SK-N-SH (cell line): ENCODE measurements around the gene FKBP1C. TPM values are rescaled to one million over a fixed set of nuclear protein-coding genes. Genes with fewer than 3 reads are reported as not detected.
"Not testable (repeated sequence)": the region's sequence is repeated elsewhere in the genome, so short reads cannot be mapped to it uniquely, and the experiment has no call there.

Experiments
- CTCF ChIA-PET: fragments of 300-600, 350-600 bp; formaldehyde crosslinking; extraction: SDS; loops from one replicate; lab custom pipeline; 2021; lab: Yijun Ruan, JAX
- POLR2A ChIA-PET: fragments of 350-600 bp; sonication (Branson Sonifier 250); formaldehyde crosslinking; extraction: SDS; loops from one replicate; lab custom pipeline; 2020; ENCODE audit warnings: antibody characterized with exemption, inconsistent platforms; lab: Yijun Ruan, JAX
- DNase-seq: peaks from one replicate; pipeline ENCODE4 v3.0.0; 2012
- H2AFZ ChIP-seq: fragments of 200-600 bp; sonication (generic); 2 replicates; pipeline ENCODE4 v1.8.1; 2016; ENCODE audit warnings: antibody characterized with exemption, mild to moderate bottlenecking, low read depth
- H3F3A ChIP-seq: fragments of 200-600 bp; sonication (generic); replicated peaks from 2 replicates; pipeline ENCODE3; 2016; ENCODE audit warnings: antibody characterized with exemption, mild to moderate bottlenecking; ENCODE audit not compliant: insufficient read depth
- H3K27ac ChIP-seq, 2 experiments: fragments of 200-500 bp in 1 of 2; fragments of 200-600 bp in 1 of 2; sonication (Bioruptor generic) in 1 of 2; sonication (generic), shearing (Covaris generic) in 1 of 2; 2 replicates each; pipeline versions ENCODE4 v1.5.1 to v1.6.1; 2014 to 2016; ENCODE audit warnings: low read depth in 2 of 2, inconsistent platforms in 1 of 2, low read length in 1 of 2, mild to moderate bottlenecking in 1 of 2, mixed read lengths in 1 of 2
- H3K27me3 ChIP-seq: fragments of 200-600 bp; sonication (generic), shearing (Covaris generic); 2 replicates; pipeline ENCODE4 v1.6.1; 2016; ENCODE audit warnings: mixed run types; ENCODE audit not compliant: insufficient read depth
- H3K36me3 ChIP-seq, 2 experiments: fragments of 200-500 bp in 1 of 2; fragments of 200-600 bp in 1 of 2; sonication (Bioruptor generic) in 1 of 2; sonication (generic) in 1 of 2; replicated peaks in 1 of 2; 2 replicates each; pipeline versions ENCODE3 to v1.5.1; 2014 to 2016; ENCODE audit warnings: low read length in 1 of 2, mild to moderate bottlenecking in 1 of 2; ENCODE audit not compliant: insufficient read depth in 2 of 2, control insufficient read depth in 1 of 2
- H3K4me1 ChIP-seq, 2 experiments: fragments of 200-500 bp in 1 of 2; fragments of 200-600 bp in 1 of 2; sonication (Bioruptor generic) in 1 of 2; sonication (generic), shearing (Covaris generic) in 1 of 2; 2 replicates each; pipeline versions ENCODE4 v1.5.1 to v1.6.1; 2014 to 2016; ENCODE audit warnings: low read depth in 1 of 2, low read length in 1 of 2, mixed run types in 1 of 2; ENCODE audit not compliant: insufficient read depth in 2 of 2, control insufficient read depth in 1 of 2
- H3K4me2 ChIP-seq: fragments of 200-600 bp; sonication (generic), shearing (Covaris generic); 2 replicates; pipeline ENCODE4 v1.6.1; 2017; ENCODE audit warnings: mixed run types
- H3K4me3 ChIP-seq, 2 experiments: fragments of 200-500 bp in 1 of 2; fragments of 200-600 bp in 1 of 2; sonication (Bioruptor generic) in 1 of 2; sonication (generic), shearing (Covaris generic) in 1 of 2; 2 replicates each; pipeline versions ENCODE4 v1.5.1 to v1.8.1; 2014 to 2016; ENCODE audit warnings: low read depth in 2 of 2, inconsistent platforms in 1 of 2, low read length in 1 of 2, mild to moderate bottlenecking in 1 of 2, mixed read lengths in 1 of 2, moderate library complexity in 1 of 2
- H3K79me2 ChIP-seq: fragments of 200-600 bp; sonication (generic); 2 replicates; pipeline ENCODE4 v1.8.1; 2017; ENCODE audit warnings: mild to moderate bottlenecking; ENCODE audit not compliant: insufficient read depth
- H3K9ac ChIP-seq: fragments of 200-600 bp; sonication (generic); 2 replicates; pipeline ENCODE4 v1.6.1; 2017; ENCODE audit warnings: mixed run types
- H3K9me2 ChIP-seq: fragments of 200-600 bp; sonication (generic); 2 replicates; pipeline ENCODE4 v1.6.1; 2017; ENCODE audit warnings: mixed run types
- H3K9me3 ChIP-seq: fragments of 200-600 bp; sonication (generic); 2 replicates; pipeline ENCODE4 v1.6.1; 2017; ENCODE audit warnings: mixed run types, mild to moderate bottlenecking, moderate library complexity
- H4K20me1 ChIP-seq: fragments of 200-600 bp; sonication (generic); 2 replicates; pipeline ENCODE4 v1.6.1; 2017; ENCODE audit warnings: mild to moderate bottlenecking, mixed run types; ENCODE audit not compliant: insufficient read depth
- ELF1 ChIP-seq: IDR thresholded peaks from 2 replicates; pipeline ENCODE4 v1.4.0; 2012
- JUND ChIP-seq: IDR thresholded peaks from 2 replicates; pipeline ENCODE4 v1.4.0; 2012
- MXI1 ChIP-seq: IDR thresholded peaks from 2 replicates; pipeline ENCODE4 v1.6.1; 2012; ENCODE audit warnings: mild to moderate bottlenecking, low read depth, low read length, improper control_type of control experiment
- POLR2AphosphoS5 ChIP-seq: IDR thresholded peaks from 2 replicates; pipeline ENCODE4 v1.6.1; 2012; ENCODE audit warnings: low read depth, low read length
- RAD21 ChIP-seq: IDR thresholded peaks from 2 replicates; pipeline ENCODE4 v1.6.1; 2012; ENCODE audit warnings: mild to moderate bottlenecking, low read length
- SMC3 ChIP-seq: IDR thresholded peaks from 2 replicates; pipeline ENCODE4 v1.6.1; 2012; ENCODE audit warnings: low read depth, low read length, improper control_type of control experiment
- TAF1 ChIP-seq: IDR thresholded peaks from 2 replicates; pipeline ENCODE4 v1.6.1; 2012; ENCODE audit warnings: low read depth, mild to moderate bottlenecking, low read length, moderate library complexity, borderline replicate concordance
- TEAD4 ChIP-seq: IDR thresholded peaks from 2 replicates; pipeline ENCODE4 v1.4.0; 2012; ENCODE audit warnings: mild to moderate bottlenecking, borderline replicate concordance; ENCODE audit not compliant: insufficient read depth
- WGBS: methylation state at CpG from one replicate; pipeline ENCODE4 v1.1.6; 2017; ENCODE audit warnings: low lambda C conversion rate; 5-methylcytosine and 5-hydroxymethylcytosine counted together
- polyA plus RNA-seq, 3 experiments: library from polyadenylated mRNA; depleted of rRNA; stranded (reverse); fragments of >200 nt; gene quantifications; 2 replicates each; pipeline ENCODE4 v1.2.3, GENCODE V29; 2012
- TF ChIP-seq, protein P1 (sequence below): IDR thresholded peaks from 2 replicates; pipeline ENCODE4 v1.4.0; 2012; ENCODE audit warnings: low read depth

Gene FKBP1C
- polyA plus RNA-seq, 1 of the 3 experiments (the other 2 are of a cell fraction) = 1.2 TPM

DNA sequence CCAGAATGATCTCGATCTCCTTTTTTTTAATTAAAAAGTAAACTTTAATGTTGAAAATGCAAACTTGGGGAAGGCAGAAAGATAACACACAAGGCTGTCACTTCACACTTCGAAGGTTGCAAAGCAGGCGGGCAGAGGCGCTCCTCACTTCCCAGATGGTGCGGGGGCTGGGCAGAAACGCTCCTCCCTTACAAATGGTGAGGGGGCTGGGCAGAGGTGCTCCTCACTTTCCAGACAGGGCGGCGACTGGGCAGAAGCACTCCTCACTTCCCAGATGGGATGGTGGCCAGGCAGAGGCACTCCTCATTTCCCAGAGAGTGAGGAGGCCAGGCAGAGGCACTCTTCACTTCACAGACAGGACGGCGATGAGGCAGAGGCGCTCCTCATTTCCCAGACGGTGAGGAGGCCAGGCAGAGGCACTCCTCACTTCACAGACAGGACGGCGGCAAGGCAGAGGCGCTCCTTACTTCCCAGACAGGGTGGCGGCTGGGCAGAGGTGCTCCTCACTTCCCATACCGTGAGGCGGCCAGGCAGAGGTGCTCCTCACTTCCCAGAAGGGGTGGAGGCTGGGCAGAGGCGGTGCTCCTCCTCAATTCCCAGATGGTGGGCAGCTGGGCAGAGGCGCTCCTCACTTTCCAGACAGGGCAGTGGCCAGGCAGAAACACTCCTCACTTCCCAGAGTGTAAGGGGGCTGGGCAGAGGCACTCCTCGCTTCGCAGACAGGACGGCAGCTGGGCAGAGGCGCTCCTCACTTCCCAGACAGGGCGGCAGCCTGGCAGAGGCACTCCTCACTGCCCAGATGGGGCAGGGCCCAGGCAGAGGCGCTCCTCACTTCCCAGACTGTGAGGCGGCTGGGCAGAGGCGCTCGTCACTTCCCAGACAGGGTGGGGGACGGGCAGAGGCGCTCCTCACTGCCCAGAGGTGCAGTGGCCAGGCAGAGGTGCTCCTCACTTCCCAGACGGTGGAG lies 16.9 kb downstream of the FKBP1C start:
- H3K36me3 ChIP-seq, H3K9me3 ChIP-seq, H2AFZ ChIP-seq, H3F3A ChIP-seq, POLR2A ChIA-PET, H3K4me1 ChIP-seq, H3K4me3 ChIP-seq, H3K9ac ChIP-seq, CTCF ChIA-PET, DNase-seq, H3K9me2 ChIP-seq, H3K27me3 ChIP-seq, H4K20me1 ChIP-seq, H3K79me2 ChIP-seq, H3K4me2 ChIP-seq, H3K27ac ChIP-seq: not testable (repeated sequence)
- 39% methylated on average over 8 of the region's 32 CpGs for WGBS

DNA sequence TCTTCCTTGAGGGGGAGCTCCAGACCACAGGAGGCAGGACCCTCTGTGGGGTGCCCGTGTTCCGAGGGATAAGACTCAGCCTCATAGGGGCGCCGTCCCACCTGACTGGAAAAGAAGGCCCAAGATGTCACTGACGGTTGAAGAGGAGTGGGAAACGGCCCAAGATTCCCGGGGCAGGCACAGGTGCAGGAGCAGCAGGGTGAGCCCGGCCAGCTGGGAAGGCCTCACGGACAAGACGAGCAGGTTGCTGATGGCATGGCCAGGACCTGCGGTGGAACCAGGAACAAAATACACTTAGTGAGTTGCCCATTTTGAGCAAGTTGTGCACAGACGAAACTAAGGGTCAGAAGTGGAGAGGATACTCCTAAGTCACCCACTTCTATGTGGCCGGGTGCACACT lies 18.8 kb downstream of the FKBP1C start:
- H3K27me3 ChIP-seq, H3K4me3 ChIP-seq, H3F3A ChIP-seq, H4K20me1 ChIP-seq, H3K9me2 ChIP-seq, CTCF ChIA-PET, DNase-seq, H3K79me2 ChIP-seq, H3K9me3 ChIP-seq, H3K4me1 ChIP-seq, H2AFZ ChIP-seq, H3K9ac ChIP-seq, H3K27ac ChIP-seq, H3K4me2 ChIP-seq, POLR2A ChIA-PET, H3K36me3 ChIP-seq: not testable (repeated sequence)
- 25% methylated on average over 10 of the region's 13 CpGs for WGBS

GRCh38 chr6:63230511-63230910 lies 19.2 kb downstream of the FKBP1C start:
- WGBS = 40% methylated on average over 1 of the region's 12 CpGs
- H3K27me3 ChIP-seq, H3K36me3 ChIP-seq, H3K9ac ChIP-seq, H3K27ac ChIP-seq, H3K9me3 ChIP-seq, H3K79me2 ChIP-seq, H3K4me1 ChIP-seq, H2AFZ ChIP-seq, H3F3A ChIP-seq, H3K9me2 ChIP-seq, POLR2A ChIA-PET, CTCF ChIA-PET, DNase-seq, H3K4me2 ChIP-seq, H3K4me3 ChIP-seq, H4K20me1 ChIP-seq: not testable (repeated sequence)

GRCh38 chr6:63236398-63236817 lies 25.1 kb downstream of the FKBP1C start:
- TF ChIP-seq POLR2AphosphoS5 = no peak
- TF ChIP-seq ELF1 = no peak
- TF ChIP-seq, protein P1, sequence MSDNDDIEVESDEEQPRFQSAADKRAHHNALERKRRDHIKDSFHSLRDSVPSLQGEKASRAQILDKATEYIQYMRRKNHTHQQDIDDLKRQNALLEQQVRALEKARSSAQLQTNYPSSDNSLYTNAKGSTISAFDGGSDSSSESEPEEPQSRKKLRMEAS = no peak
- TF ChIP-seq SMC3 = no peak
- TF ChIP-seq JUND = no peak
- TF ChIP-seq MXI1 = no peak
- no peak for TF ChIP-seq TAF1
- TF ChIP-seq TEAD4 = no peak
- TF ChIP-seq RAD21 = no peak
- TF ChIP-seq, all 33 proteins: peak for 0

More at GRCh38 chr6:63236398-63236817, 25.1 kb downstream of the FKBP1C start:
- H4K20me1 ChIP-seq = no peaks in the 10 kb centered on the region
- 4% methylated on average over 3 of the region's 3 CpGs for WGBS
- no peak overlapping the region for H3K27ac ChIP-seq
- no peaks in the 10 kb centered on the region for H3F3A ChIP-seq
- H3K4me2 ChIP-seq = no peak overlapping the region
- no peaks in the 10 kb centered on the region for H3K36me3 ChIP-seq
- no peak overlapping the region for H3K4me3 ChIP-seq
- no peak overlapping the region for H3K9ac ChIP-seq
- ChIA-PET POLR2A (no interaction called here), CTCF (no interaction called here)
- no peaks in the 10 kb centered on the region for H3K9me2 ChIP-seq
- no peaks in the 10 kb centered on the region for H3K27me3 ChIP-seq
- no peak for DNase-seq
- no peaks in the 10 kb centered on the region for H3K9me3 ChIP-seq
- no peak overlapping the region for H2AFZ ChIP-seq
- no peaks in the 10 kb centered on the region for H3K4me1 ChIP-seq
- H3K79me2 ChIP-seq = no peaks in the 10 kb centered on the region
